ENCODE data around the gene ENTR1. TPM values are rescaled to one million over a fixed set of nuclear protein-coding genes. Genes with fewer than 3 reads are reported as not detected.

Gene ENTR1, protein sequence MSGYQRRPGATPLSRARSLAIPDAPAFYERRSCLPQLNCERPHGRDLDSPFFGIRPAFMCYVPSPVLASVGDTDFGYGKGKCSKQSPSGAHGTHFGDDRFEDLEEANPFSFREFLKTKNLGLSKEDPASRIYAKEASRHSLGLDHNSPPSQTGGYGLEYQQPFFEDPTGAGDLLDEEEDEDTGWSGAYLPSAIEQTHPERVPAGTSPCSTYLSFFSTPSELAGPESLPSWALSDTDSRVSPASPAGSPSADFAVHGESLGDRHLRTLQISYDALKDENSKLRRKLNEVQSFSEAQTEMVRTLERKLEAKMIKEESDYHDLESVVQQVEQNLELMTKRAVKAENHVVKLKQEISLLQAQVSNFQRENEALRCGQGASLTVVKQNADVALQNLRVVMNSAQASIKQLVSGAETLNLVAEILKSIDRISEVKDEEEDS
- 58.2 and 79.3 TPM in 2 replicates for total RNA-seq (2014; rRNA removed; shearing (Covaris generic); ENCODE audit: low replicate concordance)

DNA sequence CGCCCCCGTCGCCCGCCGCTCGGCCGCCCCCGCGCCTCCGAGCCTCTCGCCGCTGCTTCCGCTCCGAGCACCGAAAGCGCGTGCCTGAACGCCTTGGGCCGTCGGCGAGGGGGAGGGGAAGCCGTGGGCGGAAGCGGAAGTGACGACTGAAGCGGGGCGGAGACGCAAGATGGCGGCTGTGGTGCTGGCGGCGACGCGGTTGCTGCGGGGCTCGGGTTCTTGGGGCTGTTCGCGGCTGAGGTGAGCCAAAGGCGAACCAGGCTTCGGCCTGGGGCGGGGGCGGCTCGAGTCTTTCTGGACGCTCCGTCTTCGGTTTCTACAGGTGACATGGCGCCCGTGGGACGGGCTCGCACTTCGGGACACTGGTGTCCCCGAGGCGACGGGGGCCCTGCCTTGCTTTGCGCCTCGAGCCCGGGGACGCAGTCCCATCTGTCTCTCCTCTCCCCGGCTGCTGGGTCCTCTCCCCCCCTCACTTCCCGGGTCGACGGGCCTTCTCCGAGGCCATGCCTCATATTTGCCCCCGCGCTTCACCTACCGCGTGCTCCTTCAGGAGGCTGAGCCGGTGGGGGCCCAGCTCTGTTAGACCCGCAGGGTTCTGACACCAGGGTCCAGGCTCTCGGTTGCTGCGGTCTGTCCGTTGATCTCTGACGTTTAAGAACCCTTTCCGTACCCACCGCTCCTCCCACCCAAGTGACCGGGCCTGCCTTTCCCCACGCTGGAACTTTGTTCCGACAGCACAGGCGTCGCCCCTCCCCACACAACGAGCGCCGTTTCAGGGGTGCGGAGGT, at the start of gene ENTR1, which contains the start of gene PMPCA:
TSS of gene ENTR1 (minus strand) at position 115 of the 788 bp plus-strand sequence. CDS start 217 bp downstream, outside the sequence.
TSS of gene PMPCA (plus strand) at position 159 of the 788 bp plus-strand sequence. CDS start at position 170, 11 bp downstream.
- peak; percentile 77 for DNase-seq (ENCODE audit: low read depth)
- in situ Hi-C loops (cut with HindIII; ENCODE audit: low pct_unique_long_range_greater_than_20kb, low sequenced_read_pairs) = no loop called here

GRCh38 chr9:136459425-136459824, 49.0 kb upstream of the ENTR1 start:
- no peak for DNase-seq (ENCODE audit: low read depth)
- in situ Hi-C loops (cut with HindIII; ENCODE audit: low pct_unique_long_range_greater_than_20kb, low sequenced_read_pairs) = no loop called here

DNA sequence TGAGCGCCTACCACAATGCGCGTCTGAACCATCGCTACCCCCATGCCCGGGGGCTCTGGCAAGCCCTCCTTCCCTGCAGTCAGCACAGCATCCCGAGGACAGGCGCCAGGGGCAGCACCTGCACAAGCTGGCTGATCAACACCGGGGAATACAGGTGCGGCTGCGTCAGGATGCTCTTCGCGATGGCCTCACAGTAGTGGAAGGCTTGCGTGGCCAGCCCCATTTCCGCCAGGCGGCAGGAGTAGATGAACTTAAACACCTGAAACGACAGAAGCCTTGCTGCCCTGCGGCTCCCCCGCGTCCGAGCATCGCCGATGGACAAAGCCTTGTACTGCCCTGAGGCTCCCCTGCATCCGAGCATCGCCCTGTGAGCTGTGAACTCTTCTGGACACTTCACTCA, 46.9 kb upstream of the ENTR1 start:
- in situ Hi-C loops (cut with HindIII; ENCODE audit: low pct_unique_long_range_greater_than_20kb, low sequenced_read_pairs) = no loop called here
- no peak for DNase-seq (ENCODE audit: low read depth)

- no peak for DNase-seq (ENCODE audit: low read depth)
- in situ Hi-C loops (cut with HindIII; ENCODE audit: low pct_unique_long_range_greater_than_20kb, low sequenced_read_pairs) = no loop called here
Observed at GRCh38 chr9:136456258-136456657, 45.8 kb upstream of the ENTR1 start.

- DNase-seq (ENCODE audit: low read depth) = no peak
- in situ Hi-C loops (cut with HindIII; ENCODE audit: low pct_unique_long_range_greater_than_20kb, low sequenced_read_pairs) = no loop called here
Observed at GRCh38 chr9:136455043-136456002, 44.9 kb upstream of the ENTR1 start.

- no peak for DNase-seq (ENCODE audit: low read depth)
Observed at GRCh38 chr9:136454026-136454796, 43.8 kb upstream of the ENTR1 start.

DNA sequence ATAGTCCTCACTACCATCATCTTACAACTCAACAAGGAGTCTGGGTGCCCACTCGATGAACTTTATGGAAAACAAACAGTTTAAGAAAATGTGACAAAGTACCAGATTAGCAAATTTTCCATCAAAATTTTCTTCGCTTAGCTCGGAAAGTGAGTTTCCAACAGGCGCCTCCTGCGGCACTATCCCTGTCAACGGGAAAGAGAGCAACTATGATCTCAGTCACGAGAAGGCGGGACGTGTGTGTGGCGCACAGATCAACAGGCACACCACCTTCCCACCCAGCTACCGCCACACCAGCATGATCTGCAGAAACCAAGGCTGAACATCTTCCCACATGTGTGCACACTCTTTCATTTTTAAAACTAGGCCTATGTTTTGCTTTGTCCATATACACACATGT, 42.9 kb upstream of the ENTR1 start:
- no peak for DNase-seq (ENCODE audit: low read depth)
- in situ Hi-C loops (cut with HindIII; ENCODE audit: low pct_unique_long_range_greater_than_20kb, low sequenced_read_pairs) = no loop called here

More at GRCh38 chr9:136454026-136454796, 43.8 kb upstream of the ENTR1 start:
- in situ Hi-C loops (cut with HindIII; ENCODE audit: low pct_unique_long_range_greater_than_20kb, low sequenced_read_pairs) = no loop called here

- in situ Hi-C loops (cut with HindIII; ENCODE audit: low pct_unique_long_range_greater_than_20kb, low sequenced_read_pairs) = no loop called here
- no peak for DNase-seq (ENCODE audit: low read depth)
Observed at GRCh38 chr9:136451221-136451877, 40.9 kb upstream of the ENTR1 start.

GRCh38 chr9:136448655-136449054, 38.2 kb upstream of the ENTR1 start:
- DNase-seq (ENCODE audit: low read depth) = no peak
- in situ Hi-C loops (cut with HindIII; ENCODE audit: low pct_unique_long_range_greater_than_20kb, low sequenced_read_pairs) = no loop called here

- no peak for DNase-seq (ENCODE audit: low read depth)
- in situ Hi-C loops (cut with HindIII; ENCODE audit: low pct_unique_long_range_greater_than_20kb, low sequenced_read_pairs) = no loop called here
Observed at GRCh38 chr9:136447173-136447778, 36.9 kb upstream of the ENTR1 start.

- no peak for DNase-seq (ENCODE audit: low read depth)
- in situ Hi-C loops (cut with HindIII; ENCODE audit: low pct_unique_long_range_greater_than_20kb, low sequenced_read_pairs) = no loop called here
Observed at GRCh38 chr9:136445799-136446198, 35.4 kb upstream of the ENTR1 start.

GRCh38 chr9:136444102-136444501, 33.7 kb upstream of the ENTR1 start:
- no peak for DNase-seq (ENCODE audit: low read depth)
- in situ Hi-C loops (cut with HindIII; ENCODE audit: low pct_unique_long_range_greater_than_20kb, low sequenced_read_pairs) = no loop called here

- in situ Hi-C loops (cut with HindIII; ENCODE audit: low pct_unique_long_range_greater_than_20kb, low sequenced_read_pairs) = no loop called here
- no peak for DNase-seq (ENCODE audit: low read depth)
Observed at GRCh38 chr9:136443687-136444086, 33.3 kb upstream of the ENTR1 start.

DNA sequence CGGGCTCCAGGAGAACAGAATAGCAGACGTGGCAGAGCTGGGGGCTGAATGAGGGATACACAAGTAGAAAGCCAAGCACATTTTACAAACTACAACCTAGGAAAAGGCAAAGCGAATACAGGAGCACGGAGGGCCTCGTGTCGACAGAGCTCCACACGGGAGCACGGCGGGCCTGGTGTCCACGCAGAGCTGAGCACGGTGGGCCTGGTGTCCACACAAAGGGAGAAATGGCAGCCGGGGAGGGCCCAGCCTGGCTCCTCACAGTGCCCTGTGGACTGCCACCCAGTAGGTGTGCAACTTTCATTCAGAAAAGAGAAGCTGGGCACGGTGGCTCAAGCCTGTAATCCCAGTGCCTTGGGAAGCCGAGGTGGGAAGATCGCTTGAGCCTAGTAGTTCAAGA, 32.7 kb upstream of the ENTR1 start:
- in situ Hi-C loops (cut with HindIII; ENCODE audit: low pct_unique_long_range_greater_than_20kb, low sequenced_read_pairs) = no loop called here
- DNase-seq (ENCODE audit: low read depth) = no peak

DNA sequence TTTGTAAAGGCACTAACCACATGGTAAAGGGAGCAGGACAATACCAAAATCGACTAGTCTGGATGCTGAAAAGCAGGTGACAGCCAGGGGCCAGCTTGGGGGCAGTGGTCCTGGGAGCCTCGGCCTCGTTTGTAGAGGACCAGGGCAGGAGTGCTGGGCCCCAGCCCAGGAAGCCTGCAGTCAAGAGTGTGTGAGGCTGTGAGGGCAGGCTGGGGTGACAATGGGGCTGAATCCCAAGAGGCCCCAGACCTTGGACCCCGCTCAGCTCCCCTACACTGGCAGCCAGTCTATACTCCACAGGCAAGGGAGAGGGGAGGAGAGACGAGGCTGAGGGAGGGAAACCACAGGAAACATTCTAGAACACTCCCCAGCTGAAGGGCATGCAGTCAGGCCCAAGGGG, 31.9 kb upstream of the ENTR1 start:
- no peak for DNase-seq (ENCODE audit: low read depth)
- in situ Hi-C loops (cut with HindIII; ENCODE audit: low pct_unique_long_range_greater_than_20kb, low sequenced_read_pairs) = no loop called here

- in situ Hi-C loops (cut with HindIII; ENCODE audit: low pct_unique_long_range_greater_than_20kb, low sequenced_read_pairs) = no loop called here
- no peak for DNase-seq (ENCODE audit: low read depth)
Observed at GRCh38 chr9:136441681-136442245, 31.3 kb upstream of the ENTR1 start.
